ENCODE measurements around the gene SYNDIG1. TPM values are rescaled to one million over a fixed set of nuclear protein-coding genes. Genes with fewer than 3 reads are reported as not detected.
"Not testable (repeated sequence)": the region's sequence is repeated elsewhere in the genome, so short reads cannot be mapped to it uniquely, and the experiment has no call there.

The SYNDIG1 gene
- total RNA-seq, 2 donors from 2014 or later = 0.73 to 4.5 TPM

DNA sequence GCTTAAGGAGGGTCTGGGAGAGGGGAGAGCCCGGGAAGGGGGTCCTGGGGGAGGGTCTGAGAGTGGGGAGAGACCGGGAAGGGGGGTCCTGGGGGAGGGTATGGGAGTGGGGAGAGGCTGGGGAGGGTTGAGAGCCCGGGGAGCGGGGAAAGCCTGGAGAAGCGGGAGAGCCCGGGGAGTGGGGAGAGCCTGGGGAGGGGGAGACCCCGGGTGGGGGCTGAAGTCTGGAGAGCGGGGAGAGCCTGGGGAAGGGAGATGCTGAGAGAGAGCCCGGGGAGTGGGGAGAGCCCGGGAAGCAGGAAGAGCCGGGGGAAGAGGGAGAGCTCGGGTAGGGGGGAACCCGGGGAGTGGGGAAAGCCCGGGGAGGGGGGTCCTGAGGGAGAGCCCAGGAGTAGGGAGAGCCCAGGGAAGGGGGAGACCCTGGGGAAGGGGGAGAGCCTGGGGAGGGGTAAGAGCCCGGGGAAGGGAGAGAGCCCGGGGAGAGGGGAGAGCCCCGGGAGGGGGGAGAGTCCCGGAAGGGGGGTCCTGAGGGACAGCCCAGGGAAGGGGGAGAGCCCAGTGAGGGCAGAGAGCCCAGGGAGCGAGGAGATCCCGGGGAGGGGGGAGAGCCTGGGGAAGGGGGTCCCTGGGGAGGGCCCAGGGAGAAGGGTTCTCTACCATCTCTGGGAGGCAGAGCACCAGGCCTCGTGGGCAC, 148.5 kb downstream of the SYNDIG1 start:
- intact Hi-C loops (cut with DNase I) = no loop called here
- DNase-seq (ENCODE audit: low spot score) = no peak
- no peaks in the 10 kb centered on the region for H3K36me3 ChIP-seq
- no peak overlapping the region for H3K4me3 ChIP-seq
- 59% methylated on average over 18 of the region's 21 CpGs for WGBS
- TF ChIP-seq POLR2AphosphoS5 (IDR thresholded peaks at IDR 0.05) = no peak
- no peak for TF ChIP-seq POLR2A (IDR thresholded peaks at IDR 0.05)
- TF ChIP-seq, protein P1, sequence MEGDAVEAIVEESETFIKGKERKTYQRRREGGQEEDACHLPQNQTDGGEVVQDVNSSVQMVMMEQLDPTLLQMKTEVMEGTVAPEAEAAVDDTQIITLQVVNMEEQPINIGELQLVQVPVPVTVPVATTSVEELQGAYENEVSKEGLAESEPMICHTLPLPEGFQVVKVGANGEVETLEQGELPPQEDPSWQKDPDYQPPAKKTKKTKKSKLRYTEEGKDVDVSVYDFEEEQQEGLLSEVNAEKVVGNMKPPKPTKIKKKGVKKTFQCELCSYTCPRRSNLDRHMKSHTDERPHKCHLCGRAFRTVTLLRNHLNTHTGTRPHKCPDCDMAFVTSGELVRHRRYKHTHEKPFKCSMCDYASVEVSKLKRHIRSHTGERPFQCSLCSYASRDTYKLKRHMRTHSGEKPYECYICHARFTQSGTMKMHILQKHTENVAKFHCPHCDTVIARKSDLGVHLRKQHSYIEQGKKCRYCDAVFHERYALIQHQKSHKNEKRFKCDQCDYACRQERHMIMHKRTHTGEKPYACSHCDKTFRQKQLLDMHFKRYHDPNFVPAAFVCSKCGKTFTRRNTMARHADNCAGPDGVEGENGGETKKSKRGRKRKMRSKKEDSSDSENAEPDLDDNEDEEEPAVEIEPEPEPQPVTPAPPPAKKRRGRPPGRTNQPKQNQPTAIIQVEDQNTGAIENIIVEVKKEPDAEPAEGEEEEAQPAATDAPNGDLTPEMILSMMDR (IDR thresholded peaks at IDR 0.05) = no peak
- H3K27ac ChIP-seq = no peak overlapping the region
- H3K27me3 ChIP-seq (replicated peaks; ENCODE audit: insufficient read depth) = peaks cover 2% of the 10 kb centered on the region
- H3K9me3 ChIP-seq = no peaks in the 10 kb centered on the region
- no peaks in the 10 kb centered on the region for H3K4me1 ChIP-seq (replicated peaks)

DNA sequence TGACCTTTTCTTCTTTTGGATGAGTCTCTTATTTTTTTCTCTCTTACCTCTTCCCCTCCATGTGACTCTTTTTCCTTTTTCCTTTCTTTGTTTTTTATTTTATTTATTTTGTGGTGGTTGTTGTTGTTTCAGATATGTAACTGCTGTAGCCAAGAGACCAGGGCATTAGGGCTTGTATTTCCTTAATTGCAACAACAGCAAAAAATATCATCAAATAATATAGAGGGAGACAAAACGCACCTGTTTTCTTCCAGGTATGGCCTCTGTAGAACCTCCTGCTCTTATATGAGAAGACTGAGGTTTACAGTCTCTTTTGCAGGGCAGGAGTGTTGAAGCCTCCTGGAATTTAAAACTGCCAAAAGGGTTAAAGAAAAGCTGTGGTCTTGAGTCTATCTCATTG, 149.3 kb downstream of the SYNDIG1 start:
- TF ChIP-seq POLR2A (IDR thresholded peaks at IDR 0.05) (no peak), POLR2AphosphoS5 (IDR thresholded peaks at IDR 0.05) (no peak)
- TF ChIP-seq, protein P1 (IDR thresholded peaks at IDR 0.05) = no peak
- DNase-seq (ENCODE audit: low spot score) = no peak
- intact Hi-C loops (cut with DNase I) = no loop called here
- H3K27ac ChIP-seq = no peak overlapping the region
- H3K4me1 ChIP-seq (replicated peaks) = no peaks in the 10 kb centered on the region
- H3K9me3 ChIP-seq = no peaks in the 10 kb centered on the region
- H3K27me3 ChIP-seq (replicated peaks; ENCODE audit: insufficient read depth) = peaks cover 2% of the 10 kb centered on the region
- no peak overlapping the region for H3K4me3 ChIP-seq
- WGBS = 78% methylated on average over 1 of the region's 1 CpG
- no peaks in the 10 kb centered on the region for H3K36me3 ChIP-seq

DNA sequence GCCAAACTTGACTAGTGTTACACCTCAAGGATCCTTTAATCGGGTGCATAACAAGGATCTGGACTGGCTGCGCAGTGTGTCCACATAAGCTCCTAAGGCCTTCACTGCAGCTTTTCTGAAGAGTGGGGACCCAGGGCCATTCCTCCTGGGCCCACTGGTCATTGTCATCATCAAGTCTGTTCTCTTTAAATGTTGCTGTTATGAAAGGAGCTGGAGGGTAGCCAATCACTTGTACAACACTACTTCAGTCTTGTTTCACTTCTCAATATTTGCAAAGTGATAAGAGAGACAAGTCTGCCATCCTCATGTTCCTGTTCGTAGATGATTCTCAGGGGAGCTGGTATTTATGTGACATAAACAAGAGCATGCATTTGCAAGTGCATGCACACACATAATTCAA, 149.8 kb downstream of the SYNDIG1 start:
- H3K4me3 ChIP-seq = no peak overlapping the region
- H3K9me3 ChIP-seq = no peaks in the 10 kb centered on the region
- no peak for DNase-seq (ENCODE audit: low spot score)
- H3K36me3 ChIP-seq = no peaks in the 10 kb centered on the region
- peaks cover 2% of the 10 kb centered on the region for H3K27me3 ChIP-seq (replicated peaks; ENCODE audit: insufficient read depth)
- WGBS = 78% methylated on average over 3 of the region's 3 CpGs
- TF ChIP-seq POLR2AphosphoS5 (IDR thresholded peaks at IDR 0.05) (no peak), POLR2A (IDR thresholded peaks at IDR 0.05) (no peak)
- TF ChIP-seq, protein P1 (IDR thresholded peaks at IDR 0.05) = no peak
- no peaks in the 10 kb centered on the region for H3K4me1 ChIP-seq (replicated peaks)
- no peak overlapping the region for H3K27ac ChIP-seq
- intact Hi-C loops (cut with DNase I) = no loop called here

DNA sequence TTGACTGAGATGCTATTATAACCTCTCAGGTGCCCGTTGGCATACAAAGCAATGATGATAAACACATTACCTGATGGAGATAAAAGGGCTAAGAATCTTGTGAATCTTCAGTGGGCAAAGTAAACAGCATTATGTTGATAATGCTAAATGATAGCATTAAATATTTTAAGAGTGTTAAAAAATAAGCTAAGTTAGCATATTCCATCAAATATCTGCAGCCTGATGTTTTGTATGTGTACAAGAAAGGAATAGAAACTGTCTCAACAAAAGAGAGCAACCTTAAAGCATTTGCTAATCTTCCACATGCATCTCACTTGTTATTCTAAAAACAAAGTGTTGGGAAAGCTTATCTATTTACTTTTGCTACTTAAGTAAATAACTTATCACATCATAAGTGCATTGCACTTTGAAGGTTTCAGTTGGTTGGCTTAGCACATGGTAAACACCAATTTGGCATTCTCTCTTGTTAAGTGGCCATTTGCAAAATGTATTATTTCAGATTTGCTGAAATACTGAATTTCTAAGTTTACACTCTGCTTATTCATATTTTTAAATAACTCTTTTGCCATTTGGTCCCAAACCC, 151.6 kb downstream of the SYNDIG1 start:
- WGBS = 83% methylated on average over 1 of the region's 1 CpG
- no peaks in the 10 kb centered on the region for H3K36me3 ChIP-seq
- intact Hi-C loops (cut with DNase I) = no loop called here
- no peak for DNase-seq (ENCODE audit: low spot score)
- no peaks in the 10 kb centered on the region for H3K9me3 ChIP-seq
- H3K27me3 ChIP-seq (replicated peaks; ENCODE audit: insufficient read depth) = peaks cover 2% of the 10 kb centered on the region
- no peaks in the 10 kb centered on the region for H3K4me1 ChIP-seq (replicated peaks)
- H3K4me3 ChIP-seq = no peak overlapping the region
- no peak overlapping the region for H3K27ac ChIP-seq
- TF ChIP-seq, protein P1 (IDR thresholded peaks at IDR 0.05) = no peak
- no peak for TF ChIP-seq POLR2AphosphoS5 (IDR thresholded peaks at IDR 0.05)
- no peak for TF ChIP-seq POLR2A (IDR thresholded peaks at IDR 0.05)

DNA sequence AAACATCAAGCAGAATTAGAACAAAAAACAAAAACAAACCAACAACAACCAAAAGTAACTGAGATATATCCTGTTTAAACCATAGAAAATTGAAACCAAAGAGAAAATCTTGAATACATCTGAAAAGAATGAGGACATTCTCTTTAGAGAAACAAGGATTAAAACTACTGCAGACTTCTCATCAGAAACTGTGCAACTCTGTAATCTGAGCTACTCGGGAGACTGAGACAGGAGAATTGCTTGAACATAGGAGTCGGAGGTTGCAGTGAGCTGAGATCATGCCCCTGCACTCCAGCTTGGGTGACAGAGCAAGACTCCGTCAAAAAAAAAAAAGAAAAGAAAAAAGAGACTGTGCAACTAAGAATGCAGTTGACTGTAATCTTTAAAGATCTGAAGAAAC, 153.4 kb downstream of the SYNDIG1 start:
- Histone ChIP-seq H3K27ac (no peak overlapping the region), H3K9me3 (no peaks in the 10 kb centered on the region), H3K36me3 (no peaks in the 10 kb centered on the region), H3K4me3 (no peak overlapping the region), H3K27me3 (replicated peaks; ENCODE audit: insufficient read depth) (no peaks in the 10 kb centered on the region), H3K4me1 (replicated peaks) (no peaks in the 10 kb centered on the region)
- no peak for TF ChIP-seq POLR2AphosphoS5 (IDR thresholded peaks at IDR 0.05)
- no peak for TF ChIP-seq POLR2A (IDR thresholded peaks at IDR 0.05)
- TF ChIP-seq, protein P1 (IDR thresholded peaks at IDR 0.05) = no peak
- 32% methylated on average over 3 of the region's 3 CpGs for WGBS
- DNase-seq (ENCODE audit: low spot score) = no peak
- intact Hi-C loops (cut with DNase I) = no loop called here

DNA sequence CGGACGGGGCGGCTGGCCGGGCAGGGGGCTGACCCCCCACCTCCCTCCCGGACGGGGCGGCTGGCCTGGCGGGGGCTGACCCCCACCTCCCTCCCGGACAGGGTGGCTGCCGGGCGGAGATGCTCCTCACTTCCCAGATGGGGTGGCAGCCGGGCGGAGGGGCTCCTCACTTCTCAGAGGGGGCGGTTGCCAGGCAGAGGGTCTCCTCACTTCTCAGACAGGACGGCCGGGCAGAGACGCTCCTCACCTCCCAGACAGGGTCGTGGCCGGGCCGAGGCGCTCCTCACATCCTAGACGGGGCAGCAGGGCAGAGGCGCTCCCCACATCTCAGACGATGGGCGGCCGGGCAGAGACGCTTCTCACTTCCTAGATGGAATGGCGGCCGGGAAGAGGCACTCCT, 156.7 kb downstream of the SYNDIG1 start:
- H3K4me1 ChIP-seq (replicated peaks); H3K4me3 ChIP-seq; intact Hi-C loops (cut with DNase I); H3K9me3 ChIP-seq; DNase-seq (ENCODE audit: low spot score); H3K36me3 ChIP-seq; H3K27ac ChIP-seq; H3K27me3 ChIP-seq (replicated peaks; ENCODE audit: insufficient read depth): not testable (repeated sequence)
- 95% methylated on average over 20 of the region's 29 CpGs for WGBS

Measured in prostate gland (tissue), 2 donors.